GM18951 (cell line): ENCODE measurements around the gene FAM114A1.

Experiments
- POLR2A ChIP-seq: IDR thresholded peaks from 4 replicates; pipeline ENCODE4 v1.6.1; 2011; ENCODE audit warnings: mild to moderate bottlenecking; ENCODE audit not compliant: insufficient read length, insufficient read depth; ENCODE audit errors: extremely low read depth
- in situ Hi-C: fragments of 300-500 bp; cut with MboI; formaldehyde crosslinking; loops from one replicate; pipeline ENCODE4 v1.12.0; 2022; ENCODE audit warnings: low sequenced_read_pairs, mixed read lengths, inconsistent platforms; ENCODE audit not compliant: unreplicated experiment

FAM114A1 gene

GRCh38 chr4:38867478-38868058 lies at the start of gene FAM114A1:
FAM114A1 (plus strand) TSS chr4:38867806; CDS start chr4:38878079, 10,273 bp downstream.
- in situ Hi-C loops: loop anchor here (10.0 to 25.0 kb wide), 2 partner anchors 553 to 680 kb away; no protein-coding TSS in a partner anchor

GRCh38 chr4:38818441-38818976 lies 49.1 kb upstream of the FAM114A1 start:
- no peak for TF ChIP-seq POLR2A
- in situ Hi-C loops: no loop called here

More at GRCh38 chr4:38867478-38868058, at the start of gene FAM114A1:
- peak; percentile 51 for TF ChIP-seq POLR2A

GRCh38 chr4:38819569-38819968 lies 48.0 kb upstream of the FAM114A1 start:
- TF ChIP-seq POLR2A: no peak
- in situ Hi-C loops: no loop called here

- in situ Hi-C loops: no loop called here
- TF ChIP-seq POLR2A: no peak
Measured at GRCh38 chr4:38820329-38821061, 47.1 kb upstream of the FAM114A1 start.

GRCh38 chr4:38821739-38822138 lies 45.9 kb upstream of the FAM114A1 start:
- in situ Hi-C loops: no loop called here
- no peak for TF ChIP-seq POLR2A

GRCh38 chr4:38822748-38823303 lies 44.8 kb upstream of the FAM114A1 start:
- in situ Hi-C loops: no loop called here
- TF ChIP-seq POLR2A: no peak

- no peak for TF ChIP-seq POLR2A
- in situ Hi-C loops: no loop called here
Measured at GRCh38 chr4:38823766-38824165, 43.8 kb upstream of the FAM114A1 start.

- TF ChIP-seq POLR2A: no peak
- in situ Hi-C loops: no loop called here
Measured at GRCh38 chr4:38829237-38829636, 38.4 kb upstream of the FAM114A1 start.

- no peak for TF ChIP-seq POLR2A
- in situ Hi-C loops: no loop called here
Measured at GRCh38 chr4:38831653-38832052, 36.0 kb upstream of the FAM114A1 start.

GRCh38 chr4:38832206-38832605 lies 35.4 kb upstream of the FAM114A1 start:
- no peak for TF ChIP-seq POLR2A
- in situ Hi-C loops: no loop called here

- TF ChIP-seq POLR2A: no peak
- in situ Hi-C loops: no loop called here
Measured at GRCh38 chr4:38832624-38833528, 34.7 kb upstream of the FAM114A1 start.

- in situ Hi-C loops: no loop called here
- TF ChIP-seq POLR2A: no peak
Measured at GRCh38 chr4:38834570-38834969, 33.0 kb upstream of the FAM114A1 start.

- in situ Hi-C loops: no loop called here
- no peak for TF ChIP-seq POLR2A
Measured at GRCh38 chr4:38837334-38837733, 30.3 kb upstream of the FAM114A1 start.
